ENCODE results near the gene KLRF1. TPM values are rescaled to one million over a fixed set of nuclear protein-coding genes. Genes with fewer than 3 reads are reported as not detected.

Gene KLRF1, protein sequence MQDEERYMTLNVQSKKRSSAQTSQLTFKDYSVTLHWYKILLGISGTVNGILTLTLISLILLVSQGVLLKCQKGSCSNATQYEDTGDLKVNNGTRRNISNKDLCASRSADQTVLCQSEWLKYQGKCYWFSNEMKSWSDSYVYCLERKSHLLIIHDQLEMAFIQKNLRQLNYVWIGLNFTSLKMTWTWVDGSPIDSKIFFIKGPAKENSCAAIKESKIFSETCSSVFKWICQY
- total RNA-seq (ENCODE audit: insufficient read depth, low replicate concordance): 1.9 TPM

DNA sequence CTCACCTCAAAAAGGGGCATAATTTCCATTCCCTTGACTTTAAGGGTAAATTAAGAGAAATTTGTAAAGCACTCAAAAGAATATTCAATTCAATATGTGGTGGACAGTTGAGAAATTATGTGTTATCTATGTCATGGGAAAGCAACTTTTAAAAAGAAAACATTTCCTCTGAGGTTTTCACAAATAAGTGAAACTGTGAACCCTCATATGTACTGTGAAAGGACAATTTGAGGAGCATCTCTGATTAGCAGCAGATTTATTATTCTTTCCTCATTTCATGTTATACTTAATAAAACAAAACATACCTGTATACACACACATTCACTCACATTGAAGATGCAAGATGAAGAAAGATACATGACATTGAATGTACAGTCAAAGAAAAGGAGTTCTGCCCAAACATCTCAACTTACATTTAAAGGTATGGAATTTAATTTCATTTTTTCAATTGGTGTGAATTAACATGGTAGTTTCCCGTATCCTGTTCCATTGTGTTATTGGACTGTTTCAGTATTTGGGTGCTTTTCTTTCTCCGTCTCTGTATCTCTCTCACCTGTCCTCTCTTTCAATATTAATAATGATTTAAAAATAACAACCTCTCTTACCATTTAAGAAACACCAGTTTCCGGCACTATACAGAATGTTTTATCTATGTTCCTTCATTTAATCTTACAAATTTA, at the start of gene KLRF1:
Gene KLRF1, plus strand, starts transcription at position 273 of the 680 bp plus-strand sequence. Its CDS starts 64 bp downstream, at position 337.
- no peak for DNase-seq (ENCODE audit: low spot score)

DNA sequence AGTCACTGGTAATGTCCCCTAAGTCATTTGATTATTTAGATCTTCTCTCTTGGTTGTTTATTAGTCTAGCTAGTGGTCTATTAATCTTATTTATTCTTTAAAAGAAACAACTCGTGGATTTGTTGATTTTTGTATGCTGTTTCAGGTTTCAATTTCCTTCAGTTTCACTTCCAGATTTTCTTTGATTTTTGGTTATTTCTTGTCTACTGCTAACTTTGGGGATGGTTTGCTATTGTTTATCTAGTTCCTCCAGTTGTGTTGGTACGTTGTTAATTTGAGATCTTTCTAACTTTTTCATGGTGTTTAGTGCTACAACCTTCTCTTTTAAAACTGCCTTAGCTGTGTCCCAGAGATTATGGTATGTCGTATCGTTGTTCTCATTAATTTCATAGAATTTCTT, 48.1 kb upstream of the KLRF1 start:
- no peak for DNase-seq (ENCODE audit: low spot score)

DNA sequence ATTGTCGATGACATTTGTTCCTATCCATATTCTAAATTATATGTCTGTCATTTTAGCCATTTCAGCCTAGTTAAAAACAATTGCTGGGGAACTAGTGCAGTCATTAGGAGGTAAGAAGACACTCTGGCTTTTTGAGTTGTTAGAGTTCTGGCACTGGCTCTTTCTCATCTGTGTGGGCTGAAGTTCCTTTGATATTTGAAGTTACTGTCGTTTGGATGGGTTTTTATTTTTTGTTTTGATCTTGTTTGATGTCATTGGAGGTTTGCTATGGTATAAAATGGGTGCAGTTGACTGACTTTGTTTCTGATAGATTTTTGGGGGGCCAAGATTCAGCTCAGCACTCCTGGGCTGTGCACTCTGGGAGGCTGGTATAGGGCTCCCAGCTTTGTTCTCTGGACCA, 45.9 kb upstream of the KLRF1 start:
- no peak for DNase-seq (ENCODE audit: low spot score)

DNA sequence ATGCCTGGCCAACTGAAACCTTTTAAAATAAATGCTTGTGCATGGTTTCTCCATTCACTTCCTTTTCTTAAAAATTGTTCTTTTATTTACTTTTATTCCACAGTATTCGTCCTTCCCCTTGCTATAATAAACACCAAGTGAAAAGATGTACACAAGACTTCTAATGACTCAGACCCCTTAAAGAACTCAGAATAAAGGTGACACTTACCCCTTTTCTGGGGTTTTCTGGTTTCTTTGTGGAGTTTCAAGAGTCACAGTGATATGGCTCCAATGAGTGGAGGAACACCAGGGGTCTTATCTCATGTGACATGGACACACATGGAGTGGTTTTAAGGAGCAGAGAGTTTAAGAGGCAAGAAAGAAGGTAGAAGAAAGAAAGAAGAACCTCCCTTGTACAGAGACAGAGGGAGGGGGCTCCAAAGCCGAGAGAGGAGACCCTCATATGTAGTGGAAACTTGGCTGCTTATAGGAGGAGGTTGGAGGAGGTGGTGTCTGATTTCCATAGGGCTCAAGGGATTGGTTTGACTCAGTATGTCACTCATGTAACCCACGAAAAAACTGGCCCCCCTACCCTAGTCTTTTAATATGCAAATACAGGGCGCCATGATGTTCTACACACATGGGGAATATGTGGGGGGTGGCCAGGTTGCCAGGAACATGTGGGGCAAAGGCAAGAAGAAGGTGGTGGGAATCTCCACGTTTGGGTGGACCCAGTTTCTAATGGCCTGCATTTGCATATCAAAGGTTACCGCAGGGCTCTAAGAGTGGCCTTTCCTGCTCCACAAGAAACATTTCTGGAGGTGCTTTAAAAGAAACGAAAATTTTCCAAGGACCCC, 44.5 kb upstream of the KLRF1 start:
- no peak for DNase-seq (ENCODE audit: low spot score)

DNA sequence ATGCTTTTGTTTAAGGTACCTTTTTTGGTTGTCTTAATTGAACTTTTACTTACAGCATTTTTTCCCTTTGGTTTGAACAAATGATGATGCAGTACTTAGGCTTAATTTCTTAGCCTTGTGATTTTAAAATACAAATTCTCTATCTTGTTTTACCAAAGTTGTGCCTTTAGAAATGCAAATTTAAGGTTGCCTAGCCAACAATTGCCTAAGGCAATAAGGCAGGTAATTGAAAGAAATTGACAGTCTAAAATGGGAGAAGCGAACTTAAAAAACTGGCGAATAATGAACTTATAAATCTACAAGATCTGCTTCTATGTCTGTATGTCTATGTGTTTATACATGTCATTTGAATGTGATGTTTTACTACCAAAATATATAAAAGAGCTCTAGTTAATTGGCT, 43.0 kb upstream of the KLRF1 start:
- DNase-seq (ENCODE audit: low spot score): no peak

DNA sequence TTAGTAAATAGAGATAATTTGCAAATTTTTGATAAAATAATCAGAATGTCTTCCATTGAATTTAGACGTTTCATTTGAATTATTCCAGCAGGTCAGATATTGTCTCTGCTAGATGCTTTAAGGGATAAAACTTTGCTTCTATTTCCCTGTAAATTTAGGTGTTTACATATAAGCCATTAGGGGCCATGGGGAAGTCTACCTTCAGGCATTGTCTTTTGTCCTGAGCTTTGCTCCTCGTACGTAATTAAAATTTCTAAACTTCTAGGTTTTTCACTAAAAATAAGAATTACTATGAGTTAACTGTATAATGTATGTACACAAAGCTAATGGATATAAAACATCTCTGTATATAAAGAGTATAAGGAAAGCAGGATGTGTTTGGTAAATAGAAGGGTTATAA, 42.5 kb upstream of the KLRF1 start:
- DNase-seq (ENCODE audit: low spot score): no peak

DNA sequence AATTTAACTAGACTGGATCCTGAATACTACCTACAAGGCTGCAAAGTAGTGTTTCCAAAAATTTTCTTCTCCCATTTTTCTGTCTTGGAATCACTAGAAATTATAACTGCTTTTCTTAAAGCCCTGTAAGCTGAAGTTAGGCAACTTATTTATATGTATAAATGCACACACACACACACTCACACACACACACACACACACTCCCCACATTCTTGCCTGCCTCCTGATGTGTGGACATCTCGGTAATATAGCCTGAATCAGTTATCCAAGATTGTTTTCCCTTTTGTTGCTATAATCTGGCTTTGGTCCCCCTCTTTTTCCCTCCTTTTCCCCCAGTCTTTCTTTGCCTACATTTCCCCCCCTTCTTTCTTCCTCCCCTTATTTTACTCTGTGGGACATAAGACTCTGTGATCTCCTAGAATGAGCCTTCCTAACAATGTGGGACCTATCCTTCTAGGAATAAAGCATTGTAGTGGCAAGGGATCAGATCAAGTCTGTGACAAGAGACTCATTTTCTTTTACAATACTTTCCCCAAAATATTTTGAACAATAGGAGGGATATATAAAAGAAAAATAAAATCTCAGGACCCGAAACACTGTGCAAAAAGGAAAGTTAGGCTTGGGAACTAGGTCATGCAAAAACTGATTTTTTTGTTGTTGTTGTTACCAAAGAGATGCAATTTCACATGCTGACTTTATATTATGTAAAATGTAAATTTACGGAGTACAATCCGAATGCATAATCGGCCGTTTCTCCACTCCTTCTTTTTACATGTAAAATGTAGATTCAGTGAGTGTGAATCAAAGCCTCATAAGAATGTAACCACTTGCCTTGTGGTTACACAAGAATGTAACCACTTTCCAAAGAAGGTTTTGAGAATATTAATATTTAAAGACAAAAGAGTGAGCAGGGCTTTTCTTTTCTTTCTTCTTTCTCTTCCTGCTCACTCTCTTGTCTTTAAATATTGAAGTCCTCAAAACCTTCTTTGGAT, 40.3 kb upstream of the KLRF1 start:
- no peak for DNase-seq (ENCODE audit: low spot score)

DNA sequence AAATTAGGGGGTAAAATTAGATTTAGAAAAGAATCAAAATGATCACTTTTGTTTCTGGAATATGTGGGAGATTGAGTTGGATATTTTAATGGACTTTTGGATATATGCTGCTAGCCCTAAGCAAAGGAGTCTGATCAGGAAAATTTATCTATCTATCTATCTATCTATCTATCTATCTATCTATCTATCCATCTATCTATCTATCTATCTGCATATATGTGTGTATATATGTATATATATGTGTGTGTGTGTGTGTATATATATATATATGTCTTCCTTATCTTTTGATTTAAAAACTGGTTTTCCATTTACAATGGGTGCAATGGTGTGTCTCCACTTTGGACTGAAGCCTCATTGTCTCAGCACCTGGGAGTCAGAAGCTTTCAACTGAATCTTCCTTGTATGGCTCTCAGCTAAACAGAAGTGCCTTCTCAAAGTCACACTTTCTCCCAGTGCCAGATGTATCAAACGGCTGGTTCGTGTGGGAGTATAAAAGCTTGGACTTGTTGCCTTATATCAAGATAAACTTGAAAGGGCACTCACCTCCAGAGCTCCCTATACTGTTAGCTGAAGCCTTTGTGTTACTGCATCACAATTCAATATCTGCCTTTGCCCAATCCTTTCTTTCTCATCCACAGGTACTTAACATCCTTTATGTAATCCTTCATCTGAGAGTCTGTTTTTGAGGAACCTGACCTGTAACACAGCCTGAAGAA, 34.9 kb upstream of the KLRF1 start:
- no peak for DNase-seq (ENCODE audit: low spot score)

DNA sequence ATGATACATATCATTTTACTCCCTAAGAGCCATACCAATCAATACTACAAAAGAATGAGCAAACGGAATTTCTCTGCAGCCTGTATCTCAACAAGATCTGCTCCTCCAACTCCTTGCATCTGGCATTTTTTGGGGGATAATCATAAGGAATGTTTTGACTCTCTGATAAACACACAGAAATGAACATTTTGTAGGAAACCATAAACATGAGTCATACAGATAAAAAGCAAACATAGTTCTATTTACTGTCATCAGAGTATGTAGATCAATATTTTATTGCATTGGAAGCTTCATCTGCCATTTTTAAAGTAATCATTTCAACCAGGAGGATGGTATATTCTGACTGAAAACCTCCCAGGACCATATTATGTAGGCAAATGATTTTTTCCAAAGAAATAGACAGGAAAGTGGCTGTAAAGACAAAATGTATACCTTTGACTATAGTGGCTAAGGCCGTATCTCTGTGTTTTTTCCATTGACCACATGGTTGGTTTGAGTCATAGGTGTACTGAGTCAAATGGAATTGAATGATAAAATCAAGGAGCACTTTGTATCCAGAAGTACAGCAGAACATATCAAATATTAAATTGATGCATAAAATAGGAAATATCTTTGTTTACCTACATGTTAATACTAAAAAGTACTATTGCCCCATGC, 34.2 kb upstream of the KLRF1 start:
- no peak for DNase-seq (ENCODE audit: low spot score)

DNA sequence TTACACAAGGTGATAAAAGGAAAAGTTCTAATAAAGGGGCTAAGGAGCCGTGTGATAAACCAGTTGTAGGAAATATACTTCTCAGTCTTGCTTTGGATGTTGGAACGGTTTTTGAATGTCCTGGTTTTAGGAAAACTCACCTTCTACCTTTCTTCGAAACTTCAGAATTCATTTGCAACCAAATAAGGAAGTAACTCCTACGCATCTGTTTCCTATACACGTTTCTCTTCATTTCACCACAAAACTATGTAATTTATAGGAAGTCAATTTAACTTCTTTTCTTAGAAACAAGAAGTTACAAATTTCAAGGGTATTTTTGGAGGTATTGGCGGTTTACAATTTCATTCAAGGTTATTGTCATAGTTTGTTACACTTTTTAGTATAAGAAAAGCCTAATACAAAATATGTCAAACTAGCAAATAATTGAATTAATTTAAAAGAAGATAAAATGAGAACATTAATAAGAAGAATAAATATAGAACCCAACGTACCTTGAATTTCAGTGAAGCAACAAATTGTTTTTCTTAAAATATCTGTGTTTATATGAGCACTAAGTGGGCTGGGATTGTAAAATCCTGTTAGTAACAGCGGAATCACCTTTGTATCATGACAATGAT, 33.4 kb upstream of the KLRF1 start:
- DNase-seq (ENCODE audit: low spot score): no peak

DNA sequence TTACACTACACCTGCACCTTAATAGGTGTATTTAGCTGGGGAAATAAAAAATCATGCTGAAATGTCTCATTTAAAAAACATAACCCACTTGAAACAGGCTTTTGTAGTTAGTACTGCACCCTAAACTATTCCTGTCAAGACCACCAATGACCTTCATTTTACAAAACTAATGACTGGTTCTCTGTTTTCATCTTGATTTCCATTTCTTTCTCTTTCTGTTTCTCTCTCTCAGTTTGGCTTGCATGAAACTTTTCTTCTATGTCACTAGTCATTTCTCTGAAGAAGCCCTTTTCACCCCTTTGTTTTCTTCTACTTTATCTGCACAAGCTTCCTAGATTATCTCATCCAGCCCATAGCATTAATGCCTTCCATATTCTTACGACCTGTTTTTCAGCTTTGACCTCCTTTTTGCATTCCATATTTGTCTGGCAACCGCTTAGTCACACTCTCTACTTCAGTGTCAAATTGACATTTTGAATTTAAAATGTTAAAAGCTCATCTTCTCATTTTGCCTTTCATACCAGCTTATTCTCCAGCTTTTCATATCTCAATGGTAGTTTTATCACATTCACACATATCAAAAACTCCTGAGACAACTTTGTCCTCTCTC, 32.7 kb upstream of the KLRF1 start:
- no peak for DNase-seq (ENCODE audit: low spot score)

DNA sequence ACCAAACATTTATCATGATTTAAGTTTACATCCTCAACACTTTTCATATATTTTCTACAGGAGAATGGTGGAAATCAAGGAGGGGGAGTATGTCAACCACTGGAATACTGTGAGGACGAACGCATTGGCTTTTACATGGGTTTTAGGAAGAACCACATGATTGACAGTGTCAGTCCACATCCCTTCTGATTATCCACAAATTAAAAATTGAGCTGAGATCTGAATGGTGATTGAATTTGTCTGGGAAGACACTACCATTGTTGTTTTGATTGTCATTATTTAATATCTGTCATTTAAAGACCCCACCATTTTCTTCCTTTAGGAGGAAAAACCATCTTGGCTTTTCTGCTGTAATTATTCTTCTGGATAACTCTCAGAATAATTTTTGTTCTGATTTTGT, 31.3 kb upstream of the KLRF1 start:
- DNase-seq (ENCODE audit: low spot score): no peak

DNA sequence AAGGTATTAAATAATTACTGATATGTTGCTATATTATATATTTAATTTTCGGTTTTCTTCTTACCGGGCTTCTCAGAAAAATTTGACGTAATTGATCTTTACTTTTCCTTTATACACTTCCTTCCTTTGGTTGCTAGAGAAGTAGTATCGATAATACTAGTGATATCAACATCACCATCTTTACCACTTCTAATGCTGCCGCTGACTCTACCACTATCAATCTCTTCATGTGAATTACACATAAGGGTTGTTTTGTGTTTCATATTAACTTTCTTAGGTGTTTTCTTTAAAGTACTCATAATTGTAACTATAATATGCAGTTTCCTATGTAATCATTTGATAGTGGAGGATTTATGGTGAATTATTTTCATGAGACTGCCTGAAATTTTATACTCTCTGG, 30.9 kb upstream of the KLRF1 start:
- no peak for DNase-seq (ENCODE audit: low spot score)

DNA sequence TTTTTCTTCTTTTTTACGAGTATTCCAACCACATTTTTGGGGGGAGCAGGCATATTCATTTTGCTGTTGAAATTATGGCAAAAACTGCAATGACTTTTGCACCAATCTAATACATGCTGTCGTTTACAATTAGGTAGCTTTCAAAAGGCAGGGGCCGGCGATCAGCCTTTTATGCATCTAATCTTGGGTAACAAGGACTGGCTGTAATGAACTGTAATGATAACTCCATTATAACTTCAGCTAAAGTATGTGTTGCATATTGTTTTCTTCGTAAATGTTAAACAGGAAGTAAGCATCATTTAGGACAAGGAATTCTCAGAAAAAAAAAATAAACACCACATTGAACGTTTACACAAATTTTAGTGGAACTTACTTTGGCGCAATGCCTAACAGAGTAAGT, 30.3 kb upstream of the KLRF1 start:
- DNase-seq (ENCODE audit: low spot score): no peak

DNA sequence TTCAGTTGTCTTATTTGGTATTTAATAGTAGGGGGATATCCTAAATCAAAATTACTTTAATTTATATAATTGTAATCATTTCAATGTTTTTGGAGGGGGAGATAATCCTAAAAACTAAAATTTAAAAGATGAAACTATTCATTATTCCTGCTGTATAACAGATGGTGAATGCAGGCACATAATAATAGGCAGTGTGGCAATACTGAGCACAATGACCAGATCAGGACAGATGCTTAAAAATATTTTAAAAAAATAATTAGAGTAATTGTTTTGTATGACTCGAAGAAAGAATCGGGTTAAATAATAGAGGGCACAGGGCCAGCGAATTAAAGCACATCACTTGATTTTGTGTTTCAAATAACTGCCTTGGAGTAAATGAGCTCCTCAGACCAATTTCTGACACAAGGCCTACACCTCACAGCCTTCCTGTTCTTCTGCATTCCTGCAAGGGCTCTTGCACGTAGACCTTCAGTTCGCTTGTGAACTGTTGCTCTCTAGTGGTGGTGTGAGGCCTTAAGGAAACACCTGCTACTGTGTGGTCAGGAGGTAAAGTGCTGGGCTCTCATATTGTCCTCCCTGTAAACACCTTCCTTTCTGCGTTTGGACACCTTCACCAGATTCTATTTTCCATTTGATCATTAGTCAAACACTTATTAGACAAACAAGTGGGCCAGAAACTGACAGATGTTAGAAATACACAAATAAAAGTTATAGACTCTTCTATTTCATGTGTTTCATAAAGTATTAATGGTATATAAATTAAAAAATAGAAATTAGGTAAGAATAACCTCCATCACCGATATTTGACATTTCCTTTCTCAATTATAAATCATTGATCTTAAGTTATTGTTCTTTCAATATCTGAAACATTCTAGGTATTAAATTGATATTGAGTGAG, 29.3 kb upstream of the KLRF1 start:
- DNase-seq (ENCODE audit: low spot score): peak; percentile 73

DNA sequence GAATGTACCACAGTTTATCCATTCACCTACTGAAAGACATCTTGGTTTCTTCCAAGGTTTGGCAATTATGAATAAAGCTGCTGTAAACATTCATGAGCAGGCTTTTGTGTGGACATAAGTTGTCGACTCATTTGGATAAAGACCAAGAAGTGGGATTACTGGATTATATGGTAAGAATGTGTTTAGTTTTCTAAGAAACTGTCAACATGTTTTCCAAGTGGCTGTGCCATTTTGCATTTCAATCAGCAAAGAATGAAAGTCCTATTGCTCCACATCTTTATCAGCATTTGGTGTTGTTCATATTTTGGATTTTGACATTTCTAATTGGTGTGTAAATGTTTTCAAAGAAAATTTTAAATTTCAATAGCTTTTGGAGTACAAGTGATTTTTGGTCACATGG, 27.3 kb upstream of the KLRF1 start:
- no peak for DNase-seq (ENCODE audit: low spot score)

DNA sequence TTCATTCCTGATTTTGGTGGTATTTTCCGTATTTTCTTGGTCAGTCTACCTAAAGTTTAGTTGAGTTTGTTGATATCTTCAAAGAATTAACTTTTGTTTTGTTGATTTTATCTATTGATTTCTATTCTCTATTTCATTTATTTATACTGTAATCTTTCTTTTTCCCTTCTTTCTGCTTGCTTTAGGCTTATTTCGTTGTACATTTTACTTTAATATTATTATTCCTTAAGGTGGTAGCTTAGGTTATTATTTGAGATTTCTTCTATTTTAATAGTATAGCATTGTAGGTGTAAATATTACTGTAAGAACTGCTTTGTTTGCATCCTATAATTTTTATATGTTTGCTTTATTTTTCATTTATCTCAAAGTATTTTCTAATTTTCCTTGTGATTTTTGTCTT, 21.4 kb upstream of the KLRF1 start:
- DNase-seq (ENCODE audit: low spot score): no peak

DNA sequence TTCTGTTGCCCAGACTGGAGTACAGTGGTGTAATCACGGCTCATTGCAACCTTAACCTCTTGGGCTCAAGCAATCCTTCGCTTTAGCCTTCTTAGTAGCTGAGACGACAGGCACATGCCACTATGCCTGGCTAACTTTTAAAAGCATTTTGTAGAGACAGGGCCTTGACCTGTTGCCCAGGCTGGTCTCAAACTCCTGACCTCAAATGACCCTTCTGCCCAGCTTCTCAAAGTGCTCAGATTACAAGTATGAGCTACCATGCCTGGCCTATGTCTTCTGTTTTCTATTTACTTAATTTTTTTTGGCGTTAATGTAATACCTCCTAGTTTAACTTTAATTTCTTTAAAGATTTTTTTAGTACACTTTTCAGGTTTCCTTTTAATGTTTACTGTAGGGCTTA, 20.6 kb upstream of the KLRF1 start:
- no peak for DNase-seq (ENCODE audit: low spot score)
